OCI-M1 (cell line): ENCODE results near the gene RIN1.
"Not testable (repeated sequence)": the region's sequence is repeated elsewhere in the genome, so short reads cannot be mapped to it uniquely, and the experiment has no call there.

ENCODE experiments used
- DNase-seq: peaks from one replicate; lab custom pipeline; 2025; lab: John Stamatoyannopoulos, UW

RIN1 gene, protein sequence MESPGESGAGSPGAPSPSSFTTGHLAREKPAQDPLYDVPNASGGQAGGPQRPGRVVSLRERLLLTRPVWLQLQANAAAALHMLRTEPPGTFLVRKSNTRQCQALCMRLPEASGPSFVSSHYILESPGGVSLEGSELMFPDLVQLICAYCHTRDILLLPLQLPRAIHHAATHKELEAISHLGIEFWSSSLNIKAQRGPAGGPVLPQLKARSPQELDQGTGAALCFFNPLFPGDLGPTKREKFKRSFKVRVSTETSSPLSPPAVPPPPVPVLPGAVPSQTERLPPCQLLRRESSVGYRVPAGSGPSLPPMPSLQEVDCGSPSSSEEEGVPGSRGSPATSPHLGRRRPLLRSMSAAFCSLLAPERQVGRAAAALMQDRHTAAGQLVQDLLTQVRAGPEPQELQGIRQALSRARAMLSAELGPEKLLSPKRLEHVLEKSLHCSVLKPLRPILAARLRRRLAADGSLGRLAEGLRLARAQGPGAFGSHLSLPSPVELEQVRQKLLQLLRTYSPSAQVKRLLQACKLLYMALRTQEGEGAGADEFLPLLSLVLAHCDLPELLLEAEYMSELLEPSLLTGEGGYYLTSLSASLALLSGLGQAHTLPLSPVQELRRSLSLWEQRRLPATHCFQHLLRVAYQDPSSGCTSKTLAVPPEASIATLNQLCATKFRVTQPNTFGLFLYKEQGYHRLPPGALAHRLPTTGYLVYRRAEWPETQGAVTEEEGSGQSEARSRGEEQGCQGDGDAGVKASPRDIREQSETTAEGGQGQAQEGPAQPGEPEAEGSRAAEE

DNA sequence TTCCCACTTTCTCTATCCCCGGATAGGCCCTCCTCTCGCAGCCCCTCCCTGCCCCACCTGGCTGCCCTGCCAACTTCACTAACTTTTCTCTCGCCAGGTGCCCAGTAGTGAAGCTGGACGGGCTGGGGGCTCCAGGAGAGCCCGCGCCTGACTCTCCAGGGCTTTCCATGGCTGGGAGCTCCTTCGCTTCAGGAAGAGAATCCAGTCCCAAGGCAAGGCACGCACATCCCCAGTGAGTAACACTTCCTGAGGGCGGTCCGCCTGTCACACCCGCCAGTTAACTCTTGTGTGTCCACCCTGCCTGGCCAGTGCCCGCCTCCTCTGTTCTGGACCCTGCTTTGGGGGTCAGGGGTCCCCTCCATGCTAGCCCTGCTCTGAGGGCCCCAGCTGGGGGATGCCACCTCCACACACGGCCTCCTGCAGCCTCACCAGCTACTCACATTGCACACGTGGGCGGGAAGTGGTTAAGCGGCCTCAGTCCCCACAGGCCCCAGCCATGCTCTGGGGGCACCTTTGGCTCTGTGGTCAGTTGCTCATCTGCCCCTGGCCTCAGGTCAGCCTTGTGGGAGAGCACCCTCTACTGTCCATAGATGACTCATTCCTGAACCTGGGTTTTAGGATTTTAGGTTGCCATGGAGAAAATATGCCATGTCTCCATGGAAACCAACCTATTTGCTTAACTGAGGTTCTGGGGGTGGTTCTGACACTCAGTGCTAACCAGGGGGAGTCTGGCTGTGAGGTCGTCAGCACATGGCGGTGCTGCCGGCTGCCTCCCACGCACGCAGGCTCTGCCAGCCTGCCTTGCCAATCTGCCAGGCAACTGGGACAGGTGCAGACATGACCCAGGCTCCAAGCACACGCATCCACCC lies at the start of gene RIN1:
RIN1 (minus strand) TSS at position 201 of the 869 bp plus-strand sequence; CDS start at position 169, 32 bp downstream.
- peak; percentile 71 for DNase-seq

DNA sequence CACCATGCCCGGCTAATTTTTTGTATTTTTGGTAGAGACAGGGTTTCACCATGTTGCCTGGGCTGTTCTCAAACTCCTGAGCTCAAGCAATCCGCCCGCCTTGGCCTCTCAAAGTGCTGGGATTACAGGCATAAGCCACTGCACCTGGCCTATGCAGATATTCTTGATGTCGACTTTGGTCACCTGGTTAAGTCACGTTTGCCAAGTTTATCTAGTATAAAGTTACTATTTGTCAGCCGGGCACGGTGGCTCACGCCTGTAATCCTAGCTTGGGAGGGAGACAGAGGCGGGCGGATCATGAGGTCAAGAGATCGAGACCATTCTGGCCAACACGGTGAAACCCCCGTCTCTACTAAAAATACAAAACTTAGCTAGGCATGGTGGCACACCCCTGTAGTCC lies 48.1 kb upstream of the RIN1 start:
- DNase-seq = not testable (repeated sequence)

DNA sequence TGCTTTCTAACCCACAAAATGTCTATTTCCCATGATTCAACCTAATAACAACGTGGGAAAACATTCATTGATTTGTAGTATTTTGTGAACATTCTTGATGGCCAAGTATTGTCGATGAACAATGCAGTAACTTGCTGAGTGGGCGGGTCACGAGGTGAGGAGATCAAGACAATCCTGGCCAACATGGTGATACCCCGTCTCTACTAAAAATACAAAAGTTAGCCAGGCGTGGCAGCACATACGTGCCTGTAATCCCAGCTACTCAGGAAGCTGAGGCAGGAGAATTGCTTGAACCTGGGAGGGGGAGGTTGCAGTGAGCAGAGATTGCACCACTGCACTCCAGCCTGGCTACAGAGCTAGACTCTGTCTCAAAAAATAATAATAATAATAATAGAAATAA lies 44.0 kb upstream of the RIN1 start:
- DNase-seq = peak; percentile 24

DNA sequence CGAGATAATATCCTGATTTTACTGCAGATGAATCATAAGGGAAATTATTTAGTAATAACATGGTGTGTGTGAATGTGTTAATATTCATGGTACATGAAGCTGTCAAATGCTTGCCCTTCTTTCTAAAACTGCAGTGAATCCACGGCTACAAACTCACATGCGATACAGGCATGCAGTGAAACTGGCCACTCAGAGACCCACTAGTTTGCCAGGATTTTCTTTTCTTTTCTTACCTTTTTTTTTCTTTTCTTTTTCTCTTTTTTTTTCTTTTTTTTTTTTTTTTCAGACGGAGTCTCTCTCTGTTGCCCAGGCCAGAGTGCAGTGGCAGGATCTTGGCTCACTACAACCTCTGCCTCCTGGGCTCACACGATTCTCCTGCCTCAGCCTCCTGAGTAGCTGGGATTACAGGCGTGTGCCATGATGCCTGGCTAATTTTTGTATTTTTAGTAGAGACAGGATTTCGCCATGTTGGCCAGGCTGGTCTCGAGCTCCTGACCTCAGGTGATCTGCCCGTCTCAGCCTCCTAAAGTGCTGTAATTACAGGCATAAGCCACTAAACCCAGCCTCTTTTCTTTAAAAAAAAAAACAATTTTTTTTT lies 37.6 kb upstream of the RIN1 start:
- DNase-seq = not testable (repeated sequence)

DNA sequence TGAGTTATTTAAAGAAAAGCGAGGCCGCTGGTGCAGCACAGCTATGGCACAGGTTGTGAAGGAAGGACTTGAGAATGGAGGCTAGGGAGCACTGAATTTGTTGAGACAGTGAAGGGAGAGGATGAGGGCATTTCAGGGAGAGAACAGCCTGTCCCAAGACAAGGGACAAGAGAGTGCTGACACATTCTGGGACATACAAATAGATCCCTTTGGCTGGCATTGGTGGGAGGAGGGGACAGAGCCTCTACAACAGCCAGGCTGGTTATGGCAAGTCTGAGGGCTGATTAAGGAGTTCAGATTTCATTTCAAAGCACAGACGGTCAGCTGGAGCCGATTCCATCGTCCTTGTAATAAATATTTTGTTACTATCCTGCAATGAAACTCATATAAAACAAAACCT lies 37.0 kb upstream of the RIN1 start:
- DNase-seq = no peak

DNA sequence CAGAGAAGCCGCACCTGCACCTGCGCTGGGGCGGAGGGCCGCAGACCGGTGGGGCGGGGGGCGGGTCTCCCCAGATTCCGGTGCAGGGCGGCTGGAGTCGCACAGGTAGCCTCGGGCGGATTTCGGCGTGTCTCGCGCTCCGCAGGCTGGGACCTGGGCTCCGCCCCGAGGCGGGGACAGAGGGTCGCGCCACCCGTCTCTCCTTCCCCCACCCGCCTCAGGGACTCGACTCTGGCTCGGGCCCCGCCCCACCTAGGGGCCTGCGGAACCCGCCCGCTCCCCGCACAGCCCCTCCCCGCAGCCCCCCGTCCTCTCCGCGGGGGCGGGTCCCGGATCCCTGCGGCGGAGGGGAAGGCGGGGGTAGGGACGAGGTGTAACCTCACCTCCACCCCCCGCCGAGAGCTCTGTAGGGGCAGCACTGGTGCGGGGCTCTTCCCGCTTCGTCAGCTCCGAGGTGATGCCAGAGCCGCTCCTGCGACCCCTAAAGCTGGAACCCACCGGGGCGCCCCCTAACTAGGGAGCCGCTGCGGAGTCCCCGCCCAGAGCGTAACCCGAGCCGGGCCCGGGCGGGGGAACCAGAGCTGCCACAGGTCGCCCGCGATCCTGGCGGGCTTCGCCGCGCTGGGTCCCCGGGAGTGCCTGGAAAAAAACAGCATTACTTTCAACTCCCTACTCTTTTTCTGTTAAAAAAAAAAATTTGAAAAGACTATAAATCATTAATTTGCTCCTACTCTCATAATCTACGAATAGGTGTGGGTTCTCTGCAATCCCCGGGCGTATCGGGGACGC lies 35.6 kb upstream of the RIN1 start, which contains the start of gene SLC29A2:
SLC29A2 (minus strand) TSS at position 134 of the 789 bp plus-strand sequence. CDS start 169 bp downstream, outside the sequence.
- peak; percentile 90 for DNase-seq

DNA sequence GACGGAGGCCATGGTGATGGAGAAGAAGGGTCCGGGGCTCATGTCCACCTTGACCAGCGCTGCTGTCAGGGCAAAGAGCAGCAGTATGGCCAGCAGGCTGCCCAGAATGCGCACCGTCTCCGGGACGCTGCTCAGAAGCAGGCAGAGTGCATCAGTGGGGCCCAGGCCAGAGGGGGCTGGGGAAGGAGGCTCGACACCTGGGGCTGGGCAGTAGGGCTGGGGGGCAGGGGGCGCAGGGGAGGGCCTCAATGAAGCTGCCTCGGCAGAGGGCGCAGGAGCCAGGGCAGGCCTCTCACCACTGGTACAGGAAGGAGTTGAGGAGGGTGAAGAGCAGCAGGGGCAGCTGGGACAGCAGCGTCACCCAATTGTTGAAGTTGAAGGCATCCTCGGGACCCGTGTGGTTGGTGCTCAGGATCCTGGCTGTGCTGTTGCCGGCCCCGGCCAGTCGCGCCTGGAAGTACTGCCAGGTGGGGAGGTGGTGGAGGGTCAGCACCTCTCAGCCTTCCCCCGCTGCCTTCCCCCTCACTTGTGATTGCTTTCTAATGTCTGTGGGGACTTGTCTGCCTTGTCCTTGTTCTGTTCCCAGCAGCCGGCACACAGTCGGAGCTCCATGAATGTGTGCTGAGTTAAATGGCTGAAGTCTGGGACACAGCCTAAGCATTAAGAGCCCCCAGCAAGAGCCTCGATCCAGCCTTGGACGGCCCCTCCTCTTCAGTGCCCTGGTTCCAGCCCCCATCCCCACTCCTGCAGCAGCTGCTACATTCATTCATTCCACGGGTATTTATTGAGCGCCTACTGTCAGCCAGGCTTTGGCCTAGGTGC lies 33.0 kb upstream of the RIN1 start:
- no peak for DNase-seq

DNA sequence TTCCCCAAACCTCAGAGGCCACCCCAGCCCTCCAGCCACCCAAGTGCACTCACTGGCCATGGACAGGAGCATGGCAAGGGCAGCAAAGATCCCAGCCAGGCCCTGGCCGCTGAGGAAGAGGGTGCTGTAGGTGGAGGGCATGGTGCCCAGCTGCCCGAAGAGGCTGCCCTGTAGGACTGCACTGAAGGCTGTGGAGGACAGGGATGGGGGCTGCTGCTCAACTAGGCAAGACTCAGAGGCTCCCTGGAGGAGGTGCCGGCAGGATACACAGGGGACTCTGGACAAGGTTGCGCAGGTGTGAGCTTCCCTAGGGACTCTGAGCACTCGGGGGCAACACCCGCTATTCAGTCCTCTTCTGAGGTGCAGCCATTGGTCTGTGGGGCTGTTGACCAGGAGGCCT lies 32.2 kb upstream of the RIN1 start:
- DNase-seq = no peak

DNA sequence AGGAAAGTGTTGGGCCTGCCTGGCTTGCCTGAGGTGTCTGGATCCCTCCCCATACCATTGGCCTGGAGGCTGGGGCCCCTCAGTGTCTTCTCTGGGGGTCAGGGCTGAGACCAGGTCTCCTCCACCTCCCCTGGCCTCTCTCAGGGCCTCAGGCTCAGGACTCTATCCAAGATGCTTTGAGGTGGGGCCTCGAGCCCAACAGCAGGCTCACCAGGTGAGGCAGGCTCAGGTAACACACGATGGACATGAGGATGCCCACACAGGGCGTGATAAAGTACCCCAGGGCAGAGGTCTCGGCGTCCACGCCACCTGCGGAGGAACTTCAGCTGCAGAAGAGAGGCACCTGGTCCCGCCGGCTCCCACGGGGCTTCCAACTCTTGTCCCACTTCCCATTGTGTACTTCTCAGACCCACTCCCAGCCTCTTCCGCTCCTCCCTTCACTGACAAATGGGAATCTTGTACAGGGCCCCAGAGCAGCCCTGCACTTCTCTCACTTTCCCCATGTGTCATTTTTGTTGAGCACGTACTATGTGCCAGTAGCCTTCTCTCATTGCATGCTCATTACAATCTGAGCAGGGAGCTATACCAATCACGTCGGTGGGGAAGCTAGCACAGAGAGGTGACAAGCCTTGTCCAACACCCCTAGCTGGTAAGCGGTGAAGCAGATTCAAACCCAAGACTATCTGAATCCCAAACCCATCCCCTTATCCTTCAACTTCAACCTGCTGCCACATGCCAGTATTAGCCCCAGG lies 31.5 kb upstream of the RIN1 start:
- no peak for DNase-seq

DNA sequence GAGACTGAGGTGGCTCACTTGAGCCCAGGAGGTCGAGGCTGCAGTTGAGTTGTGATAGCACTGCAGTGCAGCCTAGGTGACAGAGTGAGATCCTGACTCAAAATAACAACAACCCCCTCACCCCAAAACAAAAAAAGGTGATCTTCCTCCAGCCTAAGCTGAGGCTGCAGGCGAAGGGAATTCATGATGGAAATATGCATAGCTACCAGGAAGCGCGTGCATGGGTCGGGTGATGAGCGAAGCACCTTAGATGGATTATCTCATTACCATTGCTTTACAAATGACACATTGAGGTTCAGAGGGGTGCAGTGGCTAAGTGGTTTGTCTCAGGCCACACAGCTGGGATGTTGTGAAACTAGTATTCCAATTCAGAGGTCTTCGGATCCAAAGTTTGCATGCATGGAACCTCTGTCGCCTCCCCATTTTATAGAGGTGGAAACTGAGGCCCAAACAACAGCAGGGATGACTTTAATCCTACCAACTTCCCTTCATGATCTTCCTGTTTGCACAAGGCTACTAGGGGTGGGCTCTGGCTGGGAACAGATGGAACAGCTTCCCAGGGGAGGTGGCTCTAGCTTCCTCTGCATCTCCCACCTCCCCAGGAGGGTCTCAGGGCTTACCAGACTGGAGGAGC lies 30.7 kb upstream of the RIN1 start:
- DNase-seq = no peak

DNA sequence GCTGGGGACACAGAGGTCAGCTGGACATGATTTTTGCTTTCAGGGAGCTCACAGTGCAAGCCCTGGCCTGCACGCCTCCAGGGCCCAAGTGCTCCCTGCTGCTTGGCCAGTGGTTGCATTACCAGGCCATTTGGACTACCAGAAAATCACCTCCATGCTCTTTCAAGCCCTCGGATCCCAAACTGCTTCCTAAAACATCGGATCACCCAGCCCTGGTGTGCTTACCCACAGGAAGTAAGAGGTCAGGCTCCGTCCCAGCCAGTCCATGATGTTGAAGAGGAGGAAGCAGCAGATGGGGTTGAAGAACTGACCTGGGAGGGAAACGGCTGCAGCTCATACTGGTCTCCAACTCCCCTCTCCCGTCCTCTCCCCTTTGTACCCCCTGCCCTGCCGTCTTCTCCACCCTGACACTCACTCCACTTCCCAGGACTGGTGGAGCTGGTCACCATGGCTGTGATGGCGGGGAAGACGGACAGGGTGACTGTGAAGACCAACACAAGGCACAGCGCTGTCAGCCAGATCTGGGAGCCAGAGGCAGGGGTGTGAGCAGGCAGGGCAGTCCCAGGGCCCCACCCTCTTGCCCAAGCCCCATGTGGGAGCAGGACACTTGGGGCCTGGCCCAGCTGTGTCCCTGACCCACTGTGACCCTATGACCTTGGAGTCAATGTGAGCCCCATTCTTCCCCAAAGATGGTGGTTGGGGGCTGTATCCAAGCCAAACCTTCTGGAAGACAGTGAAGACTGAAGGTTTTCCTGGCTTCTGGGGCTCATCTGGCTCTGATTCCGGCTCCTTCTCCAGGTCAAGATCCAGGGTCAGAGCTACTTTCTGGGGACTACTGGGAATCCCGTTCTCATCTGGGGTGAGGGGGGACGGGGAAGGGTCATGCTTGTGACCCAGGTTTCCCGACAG lies 29.7 kb upstream of the RIN1 start:
- no peak for DNase-seq

DNA sequence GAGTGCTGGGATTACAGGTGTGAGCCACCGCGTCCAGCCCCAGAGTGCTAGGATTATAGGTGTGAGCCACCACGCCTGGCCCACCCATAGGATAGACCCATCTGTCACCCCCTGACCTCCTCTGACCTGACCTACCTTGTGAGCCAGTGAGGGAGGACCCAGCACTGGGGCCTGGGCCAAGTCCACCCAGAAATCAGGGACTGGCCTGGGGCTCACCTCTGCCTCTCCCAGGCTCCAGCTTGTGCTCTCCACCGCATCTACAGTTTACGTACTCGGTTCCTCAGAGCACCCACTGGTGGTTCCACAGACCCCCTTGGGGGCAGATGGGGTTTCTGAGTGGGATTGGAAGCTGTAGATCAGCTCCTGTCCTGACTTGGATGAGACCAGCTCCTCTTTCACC lies 28.9 kb upstream of the RIN1 start:
- no peak for DNase-seq

DNA sequence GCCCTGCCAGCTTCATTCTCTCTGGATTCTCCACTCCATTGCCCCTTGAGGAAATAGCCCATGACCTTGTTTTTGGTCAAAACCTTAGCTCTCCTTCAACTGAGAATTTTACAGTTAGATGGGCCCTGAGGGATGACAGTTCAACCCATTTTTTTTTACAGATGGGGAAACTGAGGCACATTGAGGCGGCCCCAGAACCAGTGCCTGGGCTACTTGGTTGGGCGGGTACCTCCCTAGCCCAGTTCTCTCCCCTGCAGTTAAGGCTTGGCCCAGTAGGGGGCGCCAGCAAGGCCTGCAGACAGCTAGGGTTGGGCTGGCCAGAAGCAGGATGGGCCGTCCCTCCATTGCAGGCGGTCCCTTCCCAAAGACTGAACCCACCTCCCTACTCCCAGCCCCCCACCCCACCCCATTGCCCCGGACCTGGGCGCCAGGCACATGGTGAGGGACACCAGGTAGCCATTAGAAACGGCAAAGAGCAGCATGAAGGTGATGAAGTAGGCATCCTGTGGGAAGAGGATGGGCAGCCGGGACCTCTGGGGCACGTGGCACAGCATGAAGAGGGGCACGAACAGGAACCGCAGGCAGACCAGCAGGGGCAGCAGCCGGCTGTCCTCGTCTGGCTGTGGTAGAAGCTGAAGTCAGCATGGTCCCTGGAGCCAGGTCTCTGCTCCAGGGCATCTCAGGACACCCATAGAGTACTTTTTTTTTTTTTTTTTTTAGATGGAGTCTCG lies 27.7 kb upstream of the RIN1 start:
- DNase-seq = peak; percentile 70

DNA sequence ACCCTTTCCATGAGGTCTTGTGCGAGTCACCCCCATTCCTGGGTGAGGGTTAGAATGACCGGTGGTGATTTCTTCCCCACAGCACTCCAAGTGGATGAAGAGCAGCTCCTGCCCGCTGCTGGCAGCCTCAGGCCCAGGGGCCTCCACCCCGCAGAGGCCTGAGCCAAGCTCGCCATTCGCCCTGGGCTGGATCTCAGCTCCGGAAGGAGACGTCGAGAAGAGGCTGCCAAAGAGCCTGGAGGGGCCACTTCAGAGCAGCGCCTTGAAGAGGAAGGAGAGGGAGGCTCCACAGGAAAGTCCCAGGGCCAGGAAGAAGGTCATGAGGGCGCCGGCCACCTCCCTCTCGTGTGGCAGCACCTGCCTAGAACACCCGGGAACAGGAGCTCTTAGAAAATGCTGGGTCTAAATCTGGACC lies 27.0 kb upstream of the RIN1 start:
- no peak for DNase-seq

DNA sequence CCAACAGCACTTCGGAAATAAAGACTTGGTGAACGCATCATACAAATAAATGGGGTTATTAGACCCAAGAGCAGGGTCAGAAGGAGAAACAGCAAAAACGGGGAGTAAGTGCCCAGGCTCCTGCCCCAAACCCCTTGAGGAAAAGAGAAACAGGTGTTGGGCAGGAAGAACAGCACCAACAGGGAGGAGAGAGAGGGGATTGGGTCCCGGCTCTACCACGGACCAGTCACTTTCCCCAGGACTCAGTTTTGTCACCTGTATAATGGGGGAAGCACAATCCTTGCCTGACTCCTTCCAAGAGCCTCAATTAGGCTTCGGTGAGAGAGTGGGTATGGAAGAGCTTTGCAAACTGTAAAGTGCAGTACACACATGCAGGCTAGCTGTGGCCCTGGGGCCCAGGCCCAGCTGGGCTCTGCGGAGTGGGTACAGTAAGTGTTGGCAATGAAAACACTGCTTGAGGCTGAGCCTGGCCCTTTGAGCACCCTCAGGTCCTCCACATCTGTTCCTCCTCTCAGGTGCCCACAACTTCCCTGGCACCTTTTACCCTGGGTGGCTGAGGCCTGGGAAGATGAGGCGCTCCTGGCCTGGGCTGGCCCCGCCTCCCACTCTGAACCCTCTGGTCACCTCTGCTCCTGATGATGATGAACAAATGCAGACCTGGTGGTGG lies 26.4 kb upstream of the RIN1 start:
- DNase-seq = no peak

DNA sequence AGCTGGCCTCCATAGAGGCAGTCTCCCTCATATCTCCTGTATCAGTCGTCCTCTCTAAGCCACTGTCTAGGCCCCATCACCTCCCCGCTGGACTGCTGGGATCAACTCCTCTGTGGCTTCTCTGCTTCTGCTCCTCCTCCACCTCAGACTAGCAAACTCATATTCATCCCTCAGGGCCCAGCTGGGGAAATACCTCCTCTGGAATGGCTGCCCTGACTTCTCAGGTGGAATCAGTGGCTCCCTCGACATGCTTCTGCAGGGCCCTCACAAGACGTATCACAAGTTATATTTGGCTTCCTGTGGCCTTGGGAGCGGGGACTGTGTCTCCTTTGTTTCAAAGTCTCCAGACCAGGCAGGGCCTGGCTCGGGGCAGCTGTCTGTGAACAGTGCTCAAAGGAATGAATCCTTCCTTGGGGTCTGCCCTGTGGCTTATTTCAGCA lies 25.3 kb upstream of the RIN1 start:
- no peak for DNase-seq
